ENCODE data around the gene VPS26C. TPM values are rescaled to one million over a fixed set of nuclear protein-coding genes. Genes with fewer than 3 reads are reported as not detected.

VPS26C gene
- total RNA-seq, 1 donor from 2014 or later = 37.5 TPM

DNA sequence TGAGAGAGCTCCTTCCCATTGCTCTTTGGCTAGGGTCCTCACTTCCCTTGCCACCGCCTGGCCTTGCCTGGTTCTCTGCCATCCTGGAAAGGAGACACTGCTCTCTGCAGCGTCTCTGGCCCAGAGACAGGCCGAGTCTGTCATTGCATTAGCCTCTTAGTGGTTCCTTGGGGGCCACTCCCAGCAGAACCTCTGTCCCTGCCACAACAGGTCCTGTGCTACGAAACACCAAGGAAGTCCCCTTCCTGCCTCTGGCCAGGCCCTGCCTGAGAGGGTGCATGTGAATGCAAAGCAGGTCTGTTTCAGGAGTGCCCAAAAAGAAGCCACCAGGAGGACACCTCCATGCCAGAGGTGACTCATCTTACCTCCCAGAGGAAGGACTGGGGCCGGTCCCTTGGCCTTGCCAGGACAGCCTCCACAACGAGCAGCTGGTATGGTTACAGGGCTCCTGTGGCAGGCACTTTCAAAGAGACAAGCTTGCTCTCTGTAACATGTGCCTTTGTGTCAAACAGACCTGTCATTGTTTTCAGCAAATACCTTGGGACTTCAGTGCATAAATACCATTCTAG, 59.6 kb downstream of the VPS26C start:
- peak in 1 of 2 donors; percentile 53 for DNase-seq (ENCODE audit: low spot score in 2 of 2)
- FAIRE-seq = no peak

DNA sequence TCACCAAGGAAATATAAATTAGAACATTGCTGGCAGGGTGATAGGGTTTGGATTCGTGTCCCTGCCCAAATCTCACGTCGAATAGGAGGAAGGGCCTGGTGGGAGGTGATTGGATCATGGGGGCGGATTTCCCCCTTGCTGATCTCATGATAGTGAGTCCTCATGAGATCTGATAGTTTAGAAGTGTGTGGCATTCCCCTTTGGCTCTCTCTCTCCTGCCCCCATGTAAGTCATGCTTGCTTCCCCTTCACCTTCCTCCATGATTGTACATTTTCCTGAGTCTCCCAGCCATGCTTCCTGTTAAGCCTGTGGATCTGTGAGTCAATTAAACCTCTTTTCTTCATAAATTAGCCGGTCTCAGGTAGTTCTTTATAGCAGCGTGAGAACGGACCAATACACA, 60.6 kb downstream of the VPS26C start:
- no peak for DNase-seq (ENCODE audit: low spot score in 2 of 2)
- no peak for FAIRE-seq

DNA sequence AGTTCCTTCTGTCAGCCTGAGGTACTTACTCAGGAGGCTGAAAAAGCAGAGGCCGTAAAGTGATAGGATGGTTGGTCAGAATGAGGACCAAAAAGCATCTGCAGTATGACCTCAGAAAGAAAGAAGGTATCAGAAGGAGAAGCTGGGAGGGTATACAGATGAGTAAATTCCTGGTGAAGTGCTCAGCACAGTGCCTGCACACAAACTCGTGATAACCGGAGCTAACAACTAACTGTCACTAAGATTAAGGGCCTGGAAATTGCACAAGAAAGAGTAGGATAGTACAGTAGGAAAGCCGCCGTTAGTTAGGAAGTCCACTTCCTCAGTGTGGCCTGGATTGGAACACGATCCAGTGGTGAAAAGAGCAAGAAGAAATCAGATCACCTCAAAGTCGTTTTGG, 62.6 kb downstream of the VPS26C start:
- no peak for FAIRE-seq
- DNase-seq (ENCODE audit: low spot score in 2 of 2) = no peak

DNA sequence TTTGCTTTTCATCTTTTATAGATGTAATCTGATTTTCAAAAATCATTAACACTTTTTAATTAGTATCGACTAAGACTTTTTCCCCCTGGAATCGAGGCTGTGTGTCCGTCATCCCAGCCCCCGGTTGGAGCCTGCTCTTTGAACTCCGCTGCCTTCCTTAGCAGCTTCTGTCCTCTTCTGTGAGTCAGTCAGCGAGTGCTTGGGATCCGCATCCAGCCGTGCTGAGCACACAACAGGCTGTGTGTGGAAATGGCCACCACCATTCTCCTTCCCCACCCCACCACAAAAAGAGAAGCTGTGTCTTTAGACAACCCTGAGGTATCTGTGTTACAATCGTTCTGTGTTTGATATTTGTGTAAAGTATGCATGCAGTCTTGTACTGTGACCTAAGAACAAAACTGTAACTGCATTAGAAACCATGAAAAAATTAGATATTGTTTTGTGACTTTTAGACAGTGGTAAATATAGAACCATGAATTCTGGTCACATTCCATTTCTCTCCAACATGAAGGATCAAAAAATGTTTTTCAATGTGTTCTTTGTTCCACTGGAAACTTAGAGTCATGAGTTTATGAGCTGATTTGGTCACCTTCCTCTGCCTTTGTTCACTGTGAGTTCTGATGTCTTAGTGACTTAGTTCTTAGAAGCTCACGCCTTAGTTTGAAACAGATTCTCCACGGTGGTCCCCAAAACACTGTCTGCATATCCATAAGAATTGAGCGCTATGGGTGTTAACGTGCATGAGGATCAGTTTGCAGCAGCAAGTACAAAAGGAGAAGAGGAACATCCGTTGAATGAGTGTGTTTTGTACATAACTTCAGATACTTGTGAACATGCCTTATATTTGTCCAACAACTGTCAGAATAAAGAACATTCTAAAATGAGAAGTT, 64.7 kb downstream of the VPS26C start:
- DNase-seq (ENCODE audit: low spot score in 2 of 2) (no peak), FAIRE-seq (no peak)

DNA sequence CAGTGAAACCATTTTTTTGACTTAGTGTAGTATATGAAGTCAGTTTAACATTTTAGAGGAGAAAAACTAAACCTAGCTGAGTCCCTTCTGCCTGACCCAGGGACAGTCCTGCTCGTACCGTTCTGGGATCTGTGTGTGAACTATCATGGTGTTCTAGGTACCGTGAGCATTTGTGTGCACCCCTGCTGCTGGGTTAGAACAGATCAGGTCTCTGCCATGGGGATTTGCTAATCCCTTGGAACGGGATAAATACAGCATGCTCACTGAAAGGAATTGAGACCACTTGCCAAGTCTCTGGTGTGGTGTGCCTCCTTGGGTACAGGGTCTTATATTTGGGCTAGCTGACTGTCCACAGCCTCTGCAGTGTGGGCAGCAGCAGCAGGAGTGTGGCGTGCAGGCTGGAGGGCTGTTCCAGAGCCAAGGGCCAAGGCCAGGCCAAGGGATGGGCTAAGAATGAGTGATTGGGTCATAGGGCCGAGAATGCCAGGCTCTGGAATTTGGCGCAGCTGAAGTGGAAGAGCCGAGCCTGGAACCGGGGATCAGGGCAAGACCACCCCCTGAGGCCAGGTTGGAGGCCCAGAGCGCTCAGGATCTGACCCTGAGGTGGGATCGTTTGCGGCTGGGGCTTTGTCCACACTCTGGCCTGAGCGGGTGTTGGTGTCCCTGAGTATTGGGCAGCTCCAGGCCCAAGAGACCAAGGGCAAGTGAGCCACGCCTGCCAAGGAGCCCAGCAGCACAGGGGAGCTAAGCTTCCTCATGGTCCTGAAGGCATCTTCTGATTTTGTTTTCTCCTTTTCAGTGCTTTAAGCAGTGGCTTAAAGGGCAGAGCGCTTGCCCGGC, 66.3 kb downstream of the VPS26C start:
- FAIRE-seq (no peak), DNase-seq (ENCODE audit: low spot score in 2 of 2) (no peak)

DNA sequence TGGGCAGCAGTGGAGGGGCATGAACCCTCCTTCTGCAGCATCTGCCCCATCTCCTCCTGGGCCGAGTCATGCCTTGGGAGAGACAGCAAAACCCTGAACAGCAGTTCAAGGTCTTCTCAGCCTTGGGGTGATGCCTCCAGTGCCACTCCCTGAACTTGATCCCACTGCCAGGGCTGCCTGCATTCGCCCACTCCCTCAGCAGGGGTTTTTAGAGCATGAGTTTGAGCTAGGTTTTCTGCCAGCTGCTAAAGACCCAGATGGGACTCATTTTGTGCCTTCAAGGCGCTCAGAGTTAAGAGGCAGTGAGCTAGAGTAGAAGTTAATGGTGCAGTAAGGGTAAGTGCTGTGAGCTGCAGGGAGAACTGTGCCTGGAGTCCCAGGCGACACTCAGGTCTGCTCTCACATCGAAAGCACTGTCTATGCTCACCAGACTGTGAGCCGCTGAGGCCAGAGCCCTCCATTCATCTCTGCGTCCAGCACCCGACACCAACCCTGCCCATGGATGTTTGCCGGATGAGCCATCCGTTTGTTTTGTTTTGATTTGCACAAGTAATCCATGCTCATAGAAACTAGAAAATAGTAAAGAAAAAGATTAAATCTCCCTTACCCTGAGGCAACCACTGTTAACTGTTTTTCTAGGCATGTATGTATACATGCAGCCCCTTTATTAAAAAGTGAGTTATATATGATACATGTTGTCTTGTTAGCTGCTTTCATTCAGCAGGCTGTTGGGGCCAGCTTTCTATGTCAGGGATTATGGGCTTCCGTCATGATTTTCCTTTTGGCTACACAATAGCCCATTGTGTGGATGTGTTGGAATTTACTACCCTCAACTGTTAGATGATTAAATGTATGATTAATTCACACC, 67.8 kb downstream of the VPS26C start:
- DNase-seq (ENCODE audit: low spot score in 2 of 2) (no peak), FAIRE-seq (no peak)

DNA sequence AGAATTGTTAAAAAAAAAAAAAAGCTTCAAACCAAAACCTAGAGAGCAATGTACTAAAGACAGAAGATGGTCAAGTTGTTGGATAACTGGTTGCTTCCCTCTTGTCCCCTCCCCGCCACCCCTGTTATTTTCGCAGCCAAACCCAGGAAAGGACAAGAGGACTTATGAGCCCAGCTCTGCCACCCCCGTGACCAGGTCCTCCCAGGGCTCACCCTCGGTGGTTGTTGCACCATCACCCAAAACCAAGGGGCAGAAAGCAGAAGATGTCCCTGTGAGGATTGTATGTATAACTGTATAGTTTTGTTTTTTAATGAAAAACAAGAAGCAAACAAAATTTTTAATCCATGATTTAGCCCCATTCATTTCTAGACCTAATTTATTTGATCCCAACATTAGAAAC, 69.4 kb downstream of the VPS26C start:
- FAIRE-seq = no peak
- DNase-seq (ENCODE audit: low spot score in 2 of 2) = no peak

DNA sequence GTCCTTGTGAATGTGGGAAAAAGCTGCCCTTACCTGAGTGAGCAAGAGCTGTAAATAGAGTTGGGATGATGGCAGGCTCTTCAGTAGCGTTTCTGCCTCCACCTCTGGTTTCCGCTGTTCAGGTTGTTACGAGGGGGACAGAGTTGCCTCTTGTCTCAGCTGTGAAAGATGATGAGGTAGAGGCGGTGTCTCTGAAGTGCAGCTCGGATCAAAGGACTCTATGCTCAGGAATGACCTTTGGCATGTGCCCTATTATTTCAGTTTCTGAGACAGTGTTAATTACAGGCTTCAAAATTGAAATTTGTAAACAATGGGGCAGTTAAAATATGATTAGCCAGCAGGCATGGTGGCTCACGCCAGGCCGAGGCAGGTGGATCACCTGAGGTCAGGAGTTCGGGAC, 70.3 kb downstream of the VPS26C start:
- FAIRE-seq = no peak
- DNase-seq (ENCODE audit: low spot score in 2 of 2) = no peak

DNA sequence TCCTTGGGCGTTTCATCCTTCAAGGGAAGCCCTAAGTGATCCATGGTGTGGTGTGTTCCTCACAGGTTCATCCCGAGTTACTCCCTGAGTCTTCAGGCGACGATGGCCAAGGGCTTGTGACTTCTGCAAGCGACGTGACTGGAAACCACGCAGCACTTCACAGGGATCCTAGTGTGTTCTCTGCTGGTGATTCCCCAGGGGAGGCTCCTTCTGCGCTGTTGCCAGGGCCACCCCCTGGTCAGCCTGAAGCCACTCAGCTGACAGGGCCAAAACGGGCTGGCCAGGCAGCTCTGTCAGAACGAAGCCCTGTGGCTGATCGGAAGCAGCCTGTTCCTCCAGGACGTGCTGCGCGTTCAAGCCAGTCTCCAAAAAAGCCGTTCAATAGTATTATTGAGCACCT, 71.5 kb downstream of the VPS26C start:
- DNase-seq (ENCODE audit: low spot score in 2 of 2) = no peak
- no peak for FAIRE-seq

DNA sequence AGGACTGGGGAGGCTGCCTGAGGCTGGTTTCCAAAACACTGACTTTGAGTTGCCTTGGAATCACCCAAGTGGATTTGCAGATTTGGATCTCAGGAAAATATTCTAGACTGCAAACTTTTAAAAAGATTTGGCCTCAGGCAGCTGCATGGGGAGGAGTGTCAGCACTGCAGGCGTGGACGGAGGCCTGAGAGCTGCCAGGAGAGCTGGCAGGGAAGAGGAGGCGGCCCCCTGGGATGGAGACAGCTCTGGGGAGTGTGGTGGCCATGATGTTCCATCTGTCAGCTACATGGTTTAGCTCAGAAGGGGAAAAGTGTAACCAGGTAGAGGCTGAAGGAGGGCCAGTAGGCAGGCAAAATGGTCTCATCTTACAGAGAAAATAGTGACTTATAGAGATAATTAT, 72.1 kb downstream of the VPS26C start:
- FAIRE-seq = no peak

DNA sequence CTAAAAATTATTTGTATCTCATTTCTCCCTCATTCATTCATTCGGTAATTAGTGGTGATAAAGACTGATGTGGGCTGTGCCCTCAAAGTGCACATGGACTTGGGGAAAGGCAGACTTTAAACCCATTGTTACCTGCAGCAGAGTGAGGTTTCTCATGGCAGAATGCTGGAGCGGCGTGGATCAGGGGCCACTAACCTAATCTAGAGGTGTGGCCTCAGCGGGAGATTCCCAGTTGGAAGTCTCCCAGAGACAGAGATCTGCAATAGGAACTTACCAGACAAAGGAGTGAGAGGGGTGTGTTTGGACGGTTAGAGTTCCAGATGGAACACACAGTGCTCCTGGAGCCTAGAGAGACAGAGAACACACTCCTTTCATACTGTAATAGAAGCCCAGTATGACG, 73.5 kb downstream of the VPS26C start:
- FAIRE-seq = no peak
- DNase-seq (ENCODE audit: low spot score in 2 of 2) = no peak

More for the DNA sequence above, 72.1 kb downstream of the VPS26C start:
- DNase-seq (ENCODE audit: low spot score in 2 of 2) = no peak

DNA sequence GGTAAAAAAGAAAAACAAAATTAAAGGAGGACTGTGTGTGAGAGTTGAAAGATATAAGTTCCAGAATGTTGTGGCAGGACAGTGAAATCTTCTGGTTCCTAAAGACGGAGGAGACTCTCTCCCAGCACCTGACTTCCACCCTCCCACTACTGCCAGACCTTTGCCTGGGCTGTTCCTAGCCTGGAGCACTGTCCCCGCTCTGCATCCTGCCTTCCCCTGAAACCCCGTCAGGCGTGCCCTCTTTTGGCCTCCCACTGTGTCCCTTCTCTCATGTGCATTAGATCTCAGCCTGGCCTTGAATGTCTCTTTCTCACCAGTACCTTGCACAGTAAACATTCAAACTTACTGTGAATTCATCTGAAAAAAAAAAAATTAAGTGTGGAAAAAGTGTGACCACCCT, 74.1 kb downstream of the VPS26C start:
- DNase-seq (ENCODE audit: low spot score in 2 of 2) = no peak
- no peak for FAIRE-seq

DNA sequence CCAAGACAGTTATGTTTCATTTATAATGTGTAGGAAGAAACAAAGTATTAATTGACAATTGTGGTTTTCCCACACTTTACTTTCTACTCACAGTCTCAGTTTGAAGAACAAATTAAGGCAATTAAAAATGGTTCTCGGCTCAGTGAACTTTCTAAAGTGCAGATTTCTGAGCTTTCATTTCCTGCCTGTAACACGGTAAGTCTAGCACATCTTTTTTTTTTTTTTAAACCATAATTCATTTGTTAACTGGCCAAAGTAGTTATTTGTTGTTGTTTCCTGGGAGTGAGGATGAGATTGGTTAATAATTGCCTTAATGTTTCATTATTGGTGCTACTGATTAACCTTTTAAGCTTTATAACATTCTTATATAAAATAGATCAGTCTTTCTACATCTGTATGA, 75.1 kb downstream of the VPS26C start:
- FAIRE-seq = no peak
- DNase-seq (ENCODE audit: low spot score in 2 of 2) = no peak

DNA sequence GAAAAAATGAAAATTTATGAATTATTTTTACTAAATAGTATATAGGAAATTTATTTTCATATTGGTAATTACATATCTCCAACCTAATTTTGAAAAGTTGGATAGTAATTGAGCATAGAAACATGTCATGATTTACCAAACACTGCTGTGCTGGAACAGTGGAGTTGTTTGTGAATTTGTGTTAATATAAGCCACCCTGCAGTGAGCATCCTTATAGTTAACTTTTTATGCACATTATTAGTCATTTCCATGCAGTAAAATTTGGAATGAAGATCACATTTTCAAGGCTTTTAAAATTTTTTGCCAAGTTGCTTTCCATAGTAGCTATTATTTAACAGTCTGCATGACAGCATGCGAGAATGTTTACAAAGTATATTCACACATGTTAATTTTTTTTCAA, 78.3 kb downstream of the VPS26C start:
- no peak for FAIRE-seq
- DNase-seq (ENCODE audit: low spot score in 2 of 2) = no peak

DNA sequence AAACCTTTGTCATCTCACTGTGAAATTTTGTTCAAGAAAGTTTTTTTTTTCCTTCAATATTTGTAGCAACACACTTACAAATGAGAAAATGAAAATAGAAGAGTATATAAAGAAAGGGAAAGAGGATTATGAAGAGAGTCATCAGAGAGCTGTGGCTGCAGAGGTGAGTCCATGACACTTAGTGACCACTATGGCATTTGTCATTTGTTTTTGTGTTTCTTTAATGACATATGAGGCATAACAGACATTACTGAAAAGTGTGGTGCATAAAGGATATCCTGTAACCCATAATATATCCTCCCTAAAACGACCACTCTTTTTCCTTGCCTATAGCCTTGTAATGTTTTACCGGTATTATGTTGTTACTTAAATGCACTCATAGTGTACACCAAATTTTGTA, 80.2 kb downstream of the VPS26C start:
- FAIRE-seq = no peak
- DNase-seq (ENCODE audit: low spot score in 2 of 2) = no peak

DNA sequence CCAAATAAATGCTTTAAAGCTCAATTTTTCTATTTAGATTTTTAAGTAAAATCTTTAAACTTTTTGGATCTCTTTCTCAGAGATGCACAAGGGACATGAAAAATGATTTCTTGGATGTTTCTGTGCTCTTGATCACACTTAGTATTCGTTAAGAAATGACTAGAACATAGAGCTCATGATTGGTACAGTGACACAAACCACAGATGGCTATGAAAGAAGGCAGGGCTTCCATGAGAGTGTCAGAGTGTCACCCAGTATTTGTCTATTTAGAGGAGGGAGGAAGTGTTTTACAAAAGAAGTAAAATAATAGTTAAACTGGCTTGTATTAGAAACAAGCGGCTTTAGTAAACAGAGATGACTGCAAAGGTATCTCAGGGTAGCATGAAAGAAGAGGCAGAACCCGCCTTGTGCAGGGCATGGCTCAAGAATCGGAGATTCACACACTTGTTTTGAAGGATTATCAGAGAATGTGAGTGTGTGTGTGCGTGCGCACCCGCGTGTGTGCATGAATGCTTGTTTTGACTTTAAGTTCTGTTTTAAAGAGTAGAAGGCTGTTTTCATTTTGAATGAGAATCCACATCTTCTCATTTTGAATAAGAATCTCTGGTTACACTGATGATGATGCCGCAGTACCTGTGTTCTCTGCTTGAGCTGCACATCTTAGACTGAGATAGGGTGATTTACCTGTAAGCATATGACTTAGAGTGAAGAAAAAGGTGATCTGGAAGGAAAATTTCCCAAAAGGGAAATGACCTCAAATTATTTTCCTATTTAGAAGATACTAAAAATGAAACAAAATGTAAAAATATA, 82.1 kb downstream of the VPS26C start:
- FAIRE-seq (no peak), DNase-seq (ENCODE audit: low spot score in 2 of 2) (no peak)

DNA sequence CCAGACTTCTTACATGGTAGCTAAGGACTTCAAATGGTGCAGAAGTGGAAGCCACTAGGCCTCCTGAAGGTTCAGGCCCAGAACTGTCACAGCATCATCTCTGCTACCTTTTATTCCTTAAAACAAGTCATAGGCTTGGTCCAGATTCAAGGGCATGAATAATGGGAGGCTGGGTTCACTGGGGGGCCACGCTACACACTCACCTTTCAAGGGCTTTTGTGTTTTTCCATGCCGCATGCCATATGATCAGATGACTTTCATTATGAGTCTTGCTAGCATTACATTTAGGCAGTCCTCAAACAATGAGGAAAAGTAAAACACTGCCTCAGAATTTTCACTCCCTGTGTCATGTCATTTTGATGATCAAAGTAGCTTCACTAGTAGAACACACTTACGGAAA, 83.4 kb downstream of the VPS26C start:
- DNase-seq (ENCODE audit: low spot score in 2 of 2) = no peak
- no peak for FAIRE-seq

DNA sequence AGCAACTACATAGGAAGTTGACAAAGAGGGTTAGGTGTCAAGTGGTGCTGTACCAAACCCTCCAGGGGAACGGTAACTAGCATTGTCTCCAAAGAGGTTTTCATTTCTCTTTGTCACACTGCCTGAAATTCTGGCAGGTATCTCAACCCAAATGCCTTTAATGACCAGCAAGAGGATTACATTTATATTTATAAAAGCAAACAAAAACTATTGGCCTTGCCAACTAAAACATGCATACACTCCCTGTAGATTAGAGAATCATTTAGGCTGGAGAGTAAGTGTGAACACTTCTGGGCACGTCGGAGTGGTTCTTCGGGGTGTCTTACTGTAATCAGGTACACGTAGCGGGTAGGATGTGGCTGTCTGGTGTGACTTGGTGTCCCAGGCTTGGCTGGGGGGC, 84.9 kb downstream of the VPS26C start:
- no peak for DNase-seq (ENCODE audit: low spot score in 2 of 2)
- FAIRE-seq = no peak

DNA sequence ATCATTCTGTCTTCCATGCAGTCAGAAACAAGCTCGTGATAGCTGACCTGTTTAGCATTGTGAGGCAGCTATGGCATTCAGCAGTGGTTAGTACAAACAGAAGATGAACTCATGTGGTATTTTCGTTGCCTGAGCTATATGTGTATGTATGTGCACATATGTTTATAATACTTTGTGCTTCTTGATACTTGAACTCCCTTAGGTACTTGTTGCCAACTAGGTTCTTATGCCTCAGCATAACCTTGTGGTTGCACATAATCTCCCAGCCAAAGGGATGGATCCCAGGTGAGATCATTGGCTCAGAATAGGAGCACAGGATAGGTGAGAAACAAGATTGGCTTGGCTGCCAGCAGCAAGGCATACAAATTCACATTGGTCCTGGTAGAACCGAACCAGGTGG, 86.1 kb downstream of the VPS26C start:
- DNase-seq (ENCODE audit: low spot score in 2 of 2) = no peak
- no peak for FAIRE-seq

DNA sequence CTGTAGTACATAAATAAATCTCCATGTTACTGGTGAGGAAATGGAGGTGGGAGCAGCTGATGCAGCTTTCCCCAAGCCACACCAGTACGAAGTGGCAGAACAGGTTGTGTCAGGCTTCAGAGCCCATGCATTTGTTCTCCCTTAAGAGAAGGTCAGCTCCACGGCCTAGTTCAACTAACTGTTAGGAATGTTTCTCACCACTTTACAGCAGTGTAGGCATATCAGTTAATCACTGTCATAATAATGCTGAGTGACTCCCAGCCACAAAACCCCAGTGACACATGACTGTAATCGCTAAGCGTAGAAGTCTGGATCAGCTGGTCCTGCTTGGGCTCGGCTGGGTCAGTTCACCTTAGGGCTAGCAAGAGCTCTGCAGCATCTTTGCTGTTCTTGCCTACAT, 90.4 kb downstream of the VPS26C start:
- no peak for DNase-seq (ENCODE audit: low spot score in 2 of 2)
- FAIRE-seq = no peak

Data from frontal cortex (tissue), 4 donors.